ENCODE data around the gene EXD1.

DNA sequence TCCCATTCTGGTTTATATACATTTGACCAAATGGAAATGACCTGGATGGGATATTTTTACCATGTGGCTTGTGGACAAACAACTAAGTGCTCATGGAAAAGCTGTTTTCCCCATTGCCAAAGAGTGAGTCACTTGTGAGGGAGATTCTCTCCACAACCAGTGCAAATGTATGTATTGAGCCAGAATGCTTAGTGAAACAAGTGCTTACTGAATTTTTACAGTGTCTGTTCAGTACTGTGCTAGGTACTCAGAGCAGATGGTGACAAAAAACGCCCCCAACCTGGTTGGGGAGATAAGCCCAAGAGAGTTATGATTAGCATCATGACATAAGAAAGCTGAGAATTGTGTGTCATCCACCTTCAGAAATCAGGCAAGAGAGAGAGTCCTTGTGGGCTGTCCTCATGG, 2.8 kb upstream of the EXD1 start:
- TF ChIP-seq, protein P1, sequence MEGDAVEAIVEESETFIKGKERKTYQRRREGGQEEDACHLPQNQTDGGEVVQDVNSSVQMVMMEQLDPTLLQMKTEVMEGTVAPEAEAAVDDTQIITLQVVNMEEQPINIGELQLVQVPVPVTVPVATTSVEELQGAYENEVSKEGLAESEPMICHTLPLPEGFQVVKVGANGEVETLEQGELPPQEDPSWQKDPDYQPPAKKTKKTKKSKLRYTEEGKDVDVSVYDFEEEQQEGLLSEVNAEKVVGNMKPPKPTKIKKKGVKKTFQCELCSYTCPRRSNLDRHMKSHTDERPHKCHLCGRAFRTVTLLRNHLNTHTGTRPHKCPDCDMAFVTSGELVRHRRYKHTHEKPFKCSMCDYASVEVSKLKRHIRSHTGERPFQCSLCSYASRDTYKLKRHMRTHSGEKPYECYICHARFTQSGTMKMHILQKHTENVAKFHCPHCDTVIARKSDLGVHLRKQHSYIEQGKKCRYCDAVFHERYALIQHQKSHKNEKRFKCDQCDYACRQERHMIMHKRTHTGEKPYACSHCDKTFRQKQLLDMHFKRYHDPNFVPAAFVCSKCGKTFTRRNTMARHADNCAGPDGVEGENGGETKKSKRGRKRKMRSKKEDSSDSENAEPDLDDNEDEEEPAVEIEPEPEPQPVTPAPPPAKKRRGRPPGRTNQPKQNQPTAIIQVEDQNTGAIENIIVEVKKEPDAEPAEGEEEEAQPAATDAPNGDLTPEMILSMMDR (IDR thresholded peaks at IDR 0.05 in 2 of 3, conservative IDR thresholded peaks at IDR 0.05 in 1 of 3; ENCODE audit: insufficient read depth in 2 of 3, low read depth in 1 of 3, low read length in 3 of 3) = no peak
- TF ChIP-seq, protein P2, sequence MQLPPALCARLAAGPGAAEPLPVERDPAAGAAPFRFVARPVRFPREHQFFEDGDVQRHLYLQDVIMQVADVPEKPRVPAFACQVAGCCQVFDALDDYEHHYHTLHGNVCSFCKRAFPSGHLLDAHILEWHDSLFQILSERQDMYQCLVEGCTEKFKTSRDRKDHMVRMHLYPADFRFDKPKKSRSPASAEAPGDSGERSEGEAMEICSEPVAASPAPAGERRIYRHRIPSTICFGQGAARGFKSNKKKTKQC (CRISPR knock-in tag; IDR thresholded peaks at IDR 0.05) = no peak
- TF ChIP-seq, protein P3, sequence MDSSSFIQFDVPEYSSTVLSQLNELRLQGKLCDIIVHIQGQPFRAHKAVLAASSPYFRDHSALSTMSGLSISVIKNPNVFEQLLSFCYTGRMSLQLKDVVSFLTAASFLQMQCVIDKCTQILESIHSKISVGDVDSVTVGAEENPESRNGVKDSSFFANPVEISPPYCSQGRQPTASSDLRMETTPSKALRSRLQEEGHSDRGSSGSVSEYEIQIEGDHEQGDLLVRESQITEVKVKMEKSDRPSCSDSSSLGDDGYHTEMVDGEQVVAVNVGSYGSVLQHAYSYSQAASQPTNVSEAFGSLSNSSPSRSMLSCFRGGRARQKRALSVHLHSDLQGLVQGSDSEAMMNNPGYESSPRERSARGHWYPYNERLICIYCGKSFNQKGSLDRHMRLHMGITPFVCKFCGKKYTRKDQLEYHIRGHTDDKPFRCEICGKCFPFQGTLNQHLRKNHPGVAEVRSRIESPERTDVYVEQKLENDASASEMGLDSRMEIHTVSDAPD (CRISPR knock-in tag; IDR thresholded peaks at IDR 0.05) = no peak
- no peak for TF ChIP-seq IFI16 (CRISPR knock-in tag; IDR thresholded peaks at IDR 0.05)
- no peak for TF ChIP-seq ZNF561 (CRISPR knock-in tag; conservative IDR thresholded peaks at IDR 0.05)
- no peak for TF ChIP-seq RHOXF2B (CRISPR knock-in tag; conservative IDR thresholded peaks at IDR 0.05)

Data from K562 (cell line).